Prostate gland (tissue), 2 donors: ENCODE results near the gene ZCCHC24.

ENCODE experiments used
- CTCF ChIP-seq, 4 experiments: fragments of 200-600 bp in 2 of 4; fragments of 450-650 bp in 2 of 4; sonication (generic) in 2 of 4; IDR thresholded peaks; 1 replicate in 3 of 4; 2 replicates in 1 of 4; pipeline ENCODE4 v1.5.1; 2016 to 2019; ENCODE audit warnings: antibody characterized with exemption in 4 of 4, mild to moderate bottlenecking in 2 of 4, moderate library complexity in 2 of 4
- POLR2A ChIP-seq: fragments of 450-650 bp; IDR thresholded peaks from one replicate; pipeline ENCODE4 v1.6.1; 2016; ENCODE audit warnings: antibody characterized with exemption, mild to moderate bottlenecking

DNA sequence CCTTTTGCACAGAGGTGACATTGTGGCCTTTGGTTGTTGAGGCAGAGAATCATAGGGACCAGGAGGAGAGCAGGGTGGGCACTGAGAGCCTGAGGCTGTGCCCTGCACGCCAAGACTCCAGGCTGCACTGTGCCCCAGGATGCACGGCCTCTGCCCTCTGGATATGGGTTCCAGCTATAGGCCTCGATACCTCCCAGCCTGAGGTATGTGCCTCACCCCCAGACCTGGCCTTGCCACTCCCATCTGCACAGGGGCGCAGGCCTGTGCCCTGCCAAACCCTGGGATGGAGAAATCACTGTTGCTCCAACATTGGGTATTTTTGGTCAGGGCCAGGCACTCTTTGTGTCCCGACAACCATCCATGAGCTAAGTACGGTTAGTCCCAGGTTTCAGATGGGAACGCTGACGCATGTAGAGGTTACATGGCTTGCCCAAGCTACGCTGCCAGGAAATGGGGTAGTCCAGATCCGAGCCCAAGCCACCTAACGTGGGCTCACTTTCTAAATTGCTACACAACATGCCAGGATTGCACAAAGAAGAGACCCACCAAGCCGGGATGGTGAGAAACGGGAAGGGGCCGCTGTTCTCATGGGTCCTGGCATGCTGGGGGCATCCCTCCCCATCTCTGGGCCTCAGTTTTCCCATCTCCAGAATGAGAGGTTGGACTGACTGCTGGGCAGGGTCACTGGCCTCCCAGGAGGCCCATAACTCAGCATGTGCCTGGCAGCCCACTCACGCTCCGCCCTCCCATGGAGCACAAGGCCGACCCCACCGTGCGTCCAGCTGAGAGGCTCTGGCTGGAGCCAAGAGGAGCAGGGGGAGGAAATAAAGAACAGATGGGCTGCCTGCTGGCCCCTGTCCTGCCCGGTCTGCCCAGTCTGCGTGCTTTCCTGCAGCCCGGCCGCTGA lies 44.2 kb downstream of the ZCCHC24 start:
- TF ChIP-seq CTCF (IDR thresholded peaks at IDR 0.05) (no peak), POLR2A (no peak)
